Stimulated activated CD8-positive, alpha-beta memory T cell treated with anti-CD3 and anti-CD28 coated beads, Interleukin-7, amount 100 ng/mL, for 1 hour (primary cell): ENCODE results near the gene SERTAD1.
"Not testable (repeated sequence)": the region's sequence is repeated elsewhere in the genome, so short reads cannot be mapped to it uniquely, and the experiment has no call there.

ENCODE experiments used
- DNase-seq, 2 donors: peaks; one replicate each; pipeline ENCODE4 v3.0.0-alpha.2; 2020; ENCODE audit warnings: low read depth in 2 of 2

Gene SERTAD1

GRCh38 chr19:40422748-40423566, 2.8 kb downstream of the SERTAD1 start:
- DNase-seq = no peak

GRCh38 chr19:40421993-40422747, 3.6 kb downstream of the SERTAD1 start:
- DNase-seq = no peak

DNA sequence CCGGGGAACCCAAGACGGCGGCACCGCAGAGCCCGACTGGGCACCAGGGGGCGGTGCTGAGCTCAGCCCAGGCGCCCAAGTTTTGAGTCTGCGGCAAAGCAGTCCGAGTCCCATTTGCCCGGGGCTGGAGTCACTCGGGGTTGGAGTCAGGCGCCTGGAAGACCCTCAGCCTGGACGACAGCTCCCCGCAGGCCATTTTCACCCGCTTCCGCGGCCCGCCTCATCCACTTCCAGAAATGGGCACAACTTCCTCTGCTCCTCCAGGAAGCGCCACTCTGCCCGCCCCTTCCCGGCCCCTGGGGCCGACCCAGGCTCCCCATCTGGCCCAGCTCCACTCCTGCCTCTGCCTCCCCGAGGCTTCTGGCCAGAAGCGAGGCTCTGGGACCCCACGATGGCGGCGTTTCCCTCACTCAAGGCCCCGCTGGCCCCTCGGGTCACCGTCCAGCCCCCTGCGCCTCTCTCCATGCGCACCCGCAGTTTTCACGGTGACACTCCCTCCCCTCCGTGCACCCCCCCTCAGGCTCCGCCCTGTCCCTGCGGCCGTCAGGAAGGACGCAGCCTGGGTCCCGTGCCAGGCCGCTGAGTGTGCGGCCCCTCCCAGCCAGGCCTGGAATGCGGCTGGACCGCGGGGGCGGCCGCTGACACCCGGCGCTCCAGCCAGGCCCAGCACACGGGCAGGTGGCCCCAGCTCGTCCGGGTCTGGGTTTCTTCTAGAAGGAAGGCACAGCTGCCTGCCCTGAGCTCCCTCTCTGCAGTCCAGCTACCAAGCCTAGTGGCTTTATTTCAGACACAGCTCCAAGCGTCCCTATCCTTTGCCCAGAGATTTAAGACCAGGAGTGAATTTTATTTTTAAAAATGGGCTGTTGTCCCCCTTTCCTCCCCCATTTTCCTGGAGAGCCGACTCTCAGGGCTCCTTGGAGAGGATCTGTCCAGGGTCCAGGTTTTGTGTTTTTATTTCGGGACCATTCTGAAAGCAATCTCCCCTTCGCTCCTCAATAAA, 4.7 kb downstream of the SERTAD1 start:
- peak; percentile 49 to 53 for DNase-seq

- DNase-seq = no peak
Observed at GRCh38 chr19:40420451-40420765, 5.4 kb downstream of the SERTAD1 start.

- DNase-seq = no peak
Observed at GRCh38 chr19:40419780-40420179, 6.0 kb downstream of the SERTAD1 start.

GRCh38 chr19:40419066-40419612, 6.7 kb downstream of the SERTAD1 start:
- no peak for DNase-seq

DNA sequence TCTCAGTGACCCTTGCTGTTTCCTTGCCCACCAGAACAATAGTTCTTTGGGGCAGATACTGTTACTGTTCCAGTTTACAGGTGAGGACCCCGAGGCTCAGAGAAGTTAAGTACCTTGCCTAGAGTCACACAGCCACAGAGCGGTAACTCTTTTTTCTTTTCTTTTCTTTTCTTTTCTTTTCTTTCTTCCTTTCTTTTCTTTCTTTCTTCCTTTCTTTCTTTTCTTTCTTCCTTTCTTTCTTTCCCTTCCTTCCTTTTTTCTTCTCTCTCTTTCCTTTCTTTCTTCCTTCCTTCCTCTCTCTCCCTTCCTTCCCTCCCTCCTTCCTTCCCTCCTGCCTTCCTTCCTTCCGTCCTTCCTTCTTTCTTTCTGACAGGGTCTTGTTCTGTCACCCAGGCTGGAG, 7.8 kb downstream of the SERTAD1 start:
- no peak for DNase-seq

- no peak for DNase-seq
Observed at GRCh38 chr19:40417643-40417981, 8.2 kb downstream of the SERTAD1 start.

DNA sequence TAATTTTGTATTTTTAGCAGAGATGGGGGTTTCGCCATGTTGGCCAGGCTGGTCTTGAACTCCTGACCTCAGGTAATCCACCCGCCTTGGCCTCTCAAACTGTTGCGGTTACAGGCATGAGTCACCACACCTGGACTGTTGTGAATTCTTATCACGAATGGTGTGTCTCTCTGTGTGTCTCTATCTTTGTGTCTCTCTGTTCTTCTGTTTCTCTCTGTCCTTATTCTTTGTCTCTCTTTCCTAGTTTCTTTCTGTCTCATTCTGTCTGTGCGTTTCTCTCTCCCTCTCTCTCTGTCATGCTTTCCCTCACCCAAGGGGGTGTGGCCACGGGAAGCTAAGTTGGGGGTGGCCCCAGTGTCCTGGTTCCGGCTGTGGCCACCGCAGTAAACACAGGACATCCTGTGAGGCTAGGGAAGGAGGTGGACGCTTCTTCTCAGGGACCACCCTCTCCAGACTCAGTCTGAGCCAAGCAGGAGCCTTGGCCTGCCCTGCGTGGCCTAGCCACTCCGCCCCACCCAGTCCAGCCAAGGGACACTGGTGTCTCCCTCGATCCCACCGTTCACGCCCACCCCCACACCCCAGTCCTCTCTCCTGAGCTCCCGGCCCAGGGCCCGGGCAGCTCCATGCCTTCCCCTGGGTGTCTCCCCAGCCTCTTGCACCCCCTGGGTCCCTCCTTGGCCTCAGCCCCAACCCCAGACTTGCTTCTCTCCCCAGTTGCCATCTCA, 8.7 kb downstream of the SERTAD1 start:
- no peak for DNase-seq

DNA sequence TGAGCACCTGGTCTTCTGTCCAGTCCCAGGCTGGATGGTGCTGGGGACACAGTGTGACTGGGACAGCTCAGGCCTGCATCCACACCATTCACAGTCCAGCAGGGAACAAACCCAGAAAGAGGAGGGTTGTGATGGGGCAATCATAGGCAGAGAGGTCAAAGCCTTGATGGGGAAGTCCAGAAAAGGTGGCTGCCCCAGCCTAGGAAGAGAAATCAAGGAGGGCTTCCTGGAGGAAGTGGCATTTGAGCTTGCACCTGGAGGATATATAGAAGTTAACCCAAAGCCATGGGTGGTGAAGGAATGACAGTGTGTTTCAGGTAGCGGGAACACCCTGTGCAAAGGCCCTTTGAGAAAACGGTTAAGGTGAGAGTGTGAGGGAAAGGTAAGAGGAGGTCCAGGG, 10.0 kb downstream of the SERTAD1 start:
- DNase-seq = no peak

DNA sequence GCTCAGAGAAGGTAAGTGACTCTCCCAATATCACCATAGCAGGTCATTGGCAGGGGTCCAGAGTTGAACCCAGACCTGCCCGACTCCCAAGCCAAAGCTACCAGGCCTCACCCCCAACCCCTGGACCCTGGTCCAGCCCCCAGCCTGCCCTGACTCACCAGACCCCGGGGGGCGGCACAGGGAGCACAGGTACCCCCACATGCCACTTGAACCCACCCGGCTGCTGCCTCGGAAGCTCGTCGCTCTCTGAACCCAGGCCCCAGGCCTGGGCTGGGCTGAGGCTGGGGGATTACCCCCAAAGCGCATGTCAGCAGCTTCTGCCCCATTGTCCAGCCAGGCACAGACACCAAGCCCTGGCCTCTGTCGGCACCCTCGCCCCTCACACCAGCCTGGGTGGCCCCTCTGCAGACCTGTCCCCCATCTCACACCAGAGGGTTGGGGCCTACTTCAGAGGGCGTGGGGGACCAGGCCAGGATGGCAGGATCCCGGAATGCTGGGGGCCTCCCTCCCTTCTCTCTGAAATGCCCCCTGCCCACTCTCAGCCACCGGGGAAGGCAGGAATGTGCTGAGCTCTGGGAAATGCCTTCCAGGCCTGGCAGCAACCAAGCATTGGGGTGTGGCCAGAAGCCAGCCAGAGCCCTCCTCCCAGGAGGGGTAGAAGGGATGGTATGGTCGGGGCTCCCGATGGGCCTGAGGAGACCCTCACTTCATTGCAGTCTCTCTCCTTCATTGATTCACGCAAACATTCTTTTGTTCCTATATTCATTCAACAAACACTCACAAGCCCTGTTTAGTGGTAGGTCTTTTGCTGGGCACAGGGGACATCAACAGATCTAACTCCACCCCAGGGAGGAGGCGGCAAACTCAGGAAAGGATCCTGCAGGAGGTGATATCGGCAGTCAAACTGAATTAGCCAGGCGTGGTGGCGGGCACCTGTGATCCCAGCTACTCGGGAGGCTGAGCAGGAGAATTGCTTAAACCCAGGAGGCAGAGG, 11.0 kb downstream of the SERTAD1 start:
- DNase-seq = no peak

- no peak for DNase-seq
Observed at GRCh38 chr19:40413291-40413845, 12.4 kb downstream of the SERTAD1 start, which contains the start of gene PRX. Gene PRX, minus strand, starts transcription at chr19:40413378. Its CDS starts 5,446 bp downstream, at chr19:40407932.

DNA sequence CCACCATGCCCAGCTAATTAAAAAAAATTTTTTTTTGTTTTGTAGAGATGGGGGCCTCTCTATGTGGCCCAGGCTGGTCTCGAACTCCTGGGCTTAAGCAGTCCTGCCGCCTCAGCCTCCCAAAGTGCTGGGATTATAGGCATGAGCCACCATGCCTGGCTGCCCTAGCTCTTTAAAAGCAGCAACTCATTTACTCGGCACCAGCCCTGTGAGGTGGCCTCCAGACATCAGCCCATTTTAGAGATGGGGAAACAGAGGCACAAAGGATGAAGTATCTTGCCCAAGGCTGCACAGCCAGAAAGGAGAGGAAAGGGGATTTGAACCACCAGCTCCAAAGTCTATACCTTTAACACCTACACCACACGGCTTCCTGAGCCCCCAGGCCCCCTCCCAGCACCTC, 12.9 kb downstream of the SERTAD1 start:
- DNase-seq = no peak

DNA sequence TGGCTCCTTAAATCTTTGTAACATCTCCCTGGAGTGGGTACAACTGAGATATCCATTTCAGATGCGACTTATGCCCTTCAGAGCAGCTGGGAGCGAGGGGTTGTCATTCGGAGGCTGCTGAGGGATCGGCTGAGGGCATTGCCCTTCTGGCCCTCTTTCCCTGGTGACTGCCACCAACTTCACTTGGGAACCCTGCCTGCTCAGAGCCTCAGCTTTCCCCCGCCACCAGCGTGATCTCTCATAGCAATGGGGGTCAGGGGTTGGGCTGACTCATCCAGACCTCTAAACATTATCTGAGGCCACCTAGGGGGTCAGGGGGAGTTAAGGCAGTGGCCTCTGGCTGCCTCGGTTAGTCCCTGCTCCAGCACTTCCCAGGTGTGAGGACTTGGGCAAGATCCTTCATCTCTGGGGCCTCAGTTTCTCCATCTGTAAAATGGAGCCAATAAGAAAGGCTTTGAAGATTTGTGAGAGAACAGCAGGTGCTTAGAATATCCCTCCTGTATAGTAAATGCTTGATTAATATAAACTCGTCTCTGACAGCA, 13.8 kb downstream of the SERTAD1 start:
- no peak for DNase-seq

GRCh38 chr19:40411125-40411842, 14.5 kb downstream of the SERTAD1 start:
- no peak for DNase-seq

DNA sequence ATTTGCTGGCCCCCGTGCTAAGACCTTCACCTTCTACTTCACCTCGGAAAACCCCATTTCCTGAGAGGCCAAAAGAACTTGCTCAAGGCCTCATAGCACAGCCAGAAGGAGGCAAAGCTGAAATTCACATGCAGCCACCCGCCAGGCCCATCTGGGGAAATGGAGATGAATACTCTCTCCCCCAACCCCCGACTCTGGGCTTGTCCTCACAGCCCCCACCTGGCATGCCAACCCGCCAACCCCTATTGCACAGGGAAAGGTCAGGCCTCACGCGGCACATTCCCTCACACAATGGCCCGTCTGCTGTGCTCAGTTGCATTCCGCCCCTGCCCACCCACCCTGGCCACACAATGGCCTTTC, 15.8 kb downstream of the SERTAD1 start:
- DNase-seq = no peak

- not testable (repeated sequence) for DNase-seq
Observed at GRCh38 chr19:40408598-40408925, 17.2 kb downstream of the SERTAD1 start.

DNA sequence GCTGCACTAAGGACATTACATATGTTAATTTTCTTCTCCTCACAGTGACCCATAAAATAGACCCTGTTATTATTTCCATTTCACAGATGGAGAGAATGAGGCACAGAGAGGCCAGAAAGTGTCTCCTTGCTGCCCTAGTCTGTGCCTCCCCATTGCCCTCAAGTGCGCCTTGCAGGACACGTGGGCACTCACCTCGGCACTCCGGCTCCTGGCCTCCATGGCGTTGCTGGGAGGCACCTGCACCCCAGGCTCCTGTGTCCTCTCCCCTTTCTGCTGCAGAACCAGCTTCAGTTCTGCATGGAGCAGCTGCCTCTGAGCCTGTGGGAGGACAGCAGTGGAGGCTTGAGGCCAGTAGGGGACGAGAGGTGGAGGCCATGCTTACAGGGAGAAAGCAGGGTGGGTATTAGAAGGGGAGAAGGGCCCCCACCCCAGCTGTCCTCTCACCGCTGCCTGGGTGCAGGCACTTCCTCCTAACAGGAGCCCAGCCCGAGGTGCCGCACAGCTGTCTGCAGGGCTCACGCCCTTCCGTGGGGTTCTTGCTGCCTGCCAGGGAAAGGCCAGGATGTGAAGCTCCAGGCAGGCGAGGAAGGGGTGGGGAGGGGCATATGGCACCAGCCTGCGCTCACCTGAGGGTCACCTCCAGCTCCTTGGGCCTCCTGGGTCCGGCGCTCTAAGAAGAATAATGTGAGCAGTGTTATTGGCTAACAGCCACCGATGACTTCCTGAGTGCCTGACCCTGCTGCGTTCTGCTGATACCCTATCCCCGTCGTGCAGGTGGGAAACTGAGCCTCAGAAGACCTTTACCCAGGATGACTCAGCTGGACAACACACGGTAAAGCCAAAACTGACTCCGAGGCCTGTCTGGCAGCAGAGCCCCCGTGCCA, 17.8 kb downstream of the SERTAD1 start:
- DNase-seq = no peak
